K562 (cell line): ENCODE data around the gene BEND5.

Experiments used
- EZH2 ChIP-seq: IDR thresholded peaks from 2 replicates; pipeline ENCODE4 v1.6.1; 2012; ENCODE audit warnings: low read depth, mild to moderate bottlenecking, inconsistent platforms, low read length, borderline replicate concordance
- GABPA ChIP-seq: fragments of 200-800 bp; sonication (Bioruptor generic); conservative IDR thresholded peaks from 2 replicates; pipeline ENCODE4 v1.6.1; 2016; ENCODE audit warnings: low read depth, missing genetic modification characterization, missing compliant biosample characterization
- HDAC6 ChIP-seq: IDR thresholded peaks from 2 replicates; pipeline ENCODE4 v1.6.1; 2012; ENCODE audit warnings: low read depth, mild to moderate bottlenecking, control low read depth, inconsistent platforms, low read length, moderate library complexity
- KLF10 ChIP-seq: fragments of 250-450 bp; sonication (Bioruptor Pico); IDR thresholded peaks from 2 replicates; pipeline ENCODE4 v1.6.1; 2021; ENCODE audit warnings: matching md5 sums
- POLR3G ChIP-seq: IDR thresholded peaks from 2 replicates; pipeline ENCODE4 v1.6.1; 2011; ENCODE audit not compliant: insufficient read length, insufficient replicate concordance; ENCODE audit errors: extremely low read depth
- SMAD3 ChIP-seq: fragments of 450-650 bp; formaldehyde crosslinking; conservative IDR thresholded peaks from 2 replicates; pipeline ENCODE4 v1.4.0; 2020; ENCODE audit warnings: mild to moderate bottlenecking
- SRF ChIP-seq, 2 experiments: fragments of 250-450, 450-650 bp in 1 of 2; sonication (Bioruptor Pico) in 1 of 2; sonication (generic) in 1 of 2; formaldehyde crosslinking; IDR thresholded peaks; 2 replicates each; pipeline versions ENCODE4 v1.5.0 to v1.5.1; 2020 to 2022; ENCODE audit warnings: mild to moderate bottlenecking in 1 of 2, missing genetic modification reagents in 1 of 2
- TFE3 ChIP-seq: fragments of 450-650 bp; formaldehyde crosslinking; IDR thresholded peaks from 2 replicates; pipeline ENCODE4 v1.4.0; 2020; ENCODE audit warnings: mild to moderate bottlenecking, mixed read lengths
- ZFX ChIP-seq: sonication (generic); formaldehyde crosslinking; IDR thresholded peaks from 2 replicates; pipeline ENCODE4 v1.8.0; 2022; ENCODE audit warnings: mild to moderate bottlenecking, missing genetic modification reagents, moderate library complexity
- ZSCAN32 ChIP-seq: fragments of 450-650 bp; formaldehyde crosslinking; IDR thresholded peaks from 2 replicates; pipeline ENCODE4 v1.4.0; 2020; ENCODE audit warnings: mild to moderate bottlenecking, moderate library complexity
- TF ChIP-seq, protein P1 (sequence below): fragments of 250-450 bp; sonication (Bioruptor Pico); IDR thresholded peaks from 2 replicates; pipeline ENCODE4 v1.4.0; 2020; ENCODE audit warnings: mild to moderate bottlenecking, moderate library complexity, borderline replicate concordance

DNA sequence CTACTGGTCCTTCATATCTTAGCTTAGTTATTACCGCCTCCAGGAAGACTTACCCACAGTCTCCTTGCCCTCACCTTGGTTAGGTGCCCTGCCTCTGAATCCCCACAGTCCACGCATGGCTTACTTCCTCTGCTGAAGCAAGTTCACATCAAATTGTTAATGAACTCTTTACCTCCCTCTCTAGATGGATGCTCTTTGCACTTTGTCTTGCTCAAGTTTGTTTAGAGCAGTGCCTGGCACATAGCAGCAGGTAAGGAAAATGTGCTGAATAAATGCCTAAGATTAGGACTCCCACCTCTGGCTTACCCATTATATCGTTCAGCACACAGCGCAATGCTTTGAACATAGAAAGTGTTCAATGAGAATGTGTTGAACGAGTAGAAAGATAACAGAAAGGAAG lies 90.5 kb downstream of the BEND5 start:
- TF ChIP-seq EZH2: no peak
- no peak for TF ChIP-seq GABPA
- TF ChIP-seq, protein P1, sequence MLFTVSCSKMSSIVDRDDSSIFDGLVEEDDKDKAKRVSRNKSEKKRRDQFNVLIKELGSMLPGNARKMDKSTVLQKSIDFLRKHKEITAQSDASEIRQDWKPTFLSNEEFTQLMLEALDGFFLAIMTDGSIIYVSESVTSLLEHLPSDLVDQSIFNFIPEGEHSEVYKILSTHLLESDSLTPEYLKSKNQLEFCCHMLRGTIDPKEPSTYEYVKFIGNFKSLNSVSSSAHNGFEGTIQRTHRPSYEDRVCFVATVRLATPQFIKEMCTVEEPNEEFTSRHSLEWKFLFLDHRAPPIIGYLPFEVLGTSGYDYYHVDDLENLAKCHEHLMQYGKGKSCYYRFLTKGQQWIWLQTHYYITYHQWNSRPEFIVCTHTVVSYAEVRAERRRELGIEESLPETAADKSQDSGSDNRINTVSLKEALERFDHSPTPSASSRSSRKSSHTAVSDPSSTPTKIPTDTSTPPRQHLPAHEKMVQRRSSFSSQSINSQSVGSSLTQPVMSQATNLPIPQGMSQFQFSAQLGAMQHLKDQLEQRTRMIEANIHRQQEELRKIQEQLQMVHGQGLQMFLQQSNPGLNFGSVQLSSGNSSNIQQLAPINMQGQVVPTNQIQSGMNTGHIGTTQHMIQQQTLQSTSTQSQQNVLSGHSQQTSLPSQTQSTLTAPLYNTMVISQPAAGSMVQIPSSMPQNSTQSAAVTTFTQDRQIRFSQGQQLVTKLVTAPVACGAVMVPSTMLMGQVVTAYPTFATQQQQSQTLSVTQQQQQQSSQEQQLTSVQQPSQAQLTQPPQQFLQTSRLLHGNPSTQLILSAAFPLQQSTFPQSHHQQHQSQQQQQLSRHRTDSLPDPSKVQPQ: no peak
- TF ChIP-seq POLR3G: no peak
- TF ChIP-seq SMAD3: no peak
- TF ChIP-seq HDAC6: no peak
- no peak for TF ChIP-seq TFE3 (CRISPR knock-in tag)
- TF ChIP-seq ZSCAN32 (CRISPR knock-in tag): no peak
- no peak for TF ChIP-seq KLF10 (CRISPR knock-in tag)
- no peak for TF ChIP-seq SRF (CRISPR knock-in tag; IDR thresholded peaks at IDR 0.05)
- no peak for TF ChIP-seq ZFX (CRISPR knock-in tag)
